ENCODE measurements around the gene GGPS1. TPM values are rescaled to one million over a fixed set of nuclear protein-coding genes. Genes with fewer than 3 reads are reported as not detected.

Gene GGPS1
- total and polyA plus RNA-seq, 11 donors, result 16.4 to 40.2 (median 29.7) TPM

GRCh38 chr1:235287208-235287882 is 41.0 kb upstream of the GGPS1 start:
- intact Hi-C loops (cut with DNase I), result no loop called here
- Histone ChIP-seq H3K4me1 (peaks cover 0 to 53% (median 15%) of the 10 kb centered on the region in 12 donors), H3K36me3 (no peaks in the 10 kb centered on the region), H3K27ac (no peak overlapping the region), H3K4me3 (no peak overlapping the region), H3K27me3 (no peaks in the 10 kb centered on the region), H3K9me3 (no peaks in the 10 kb centered on the region)
- TF ChIP-seq POLR2A (IDR thresholded peaks at IDR 0.05) (no peak), CTCF (IDR thresholded peaks at IDR 0.05) (no peak)
- WGBS, 4 donors, result 83 to 90% (median 87%) methylated on average over 4 of the region's 4 CpGs
- no peak for ATAC-seq
- DNase-seq, result no peak

- Histone ChIP-seq H3K27me3 (no peaks in the 10 kb centered on the region), H3K36me3 (no peaks in the 10 kb centered on the region), H3K4me1 (peaks cover 0 to 50% (median 14%) of the 10 kb centered on the region in 12 donors), H3K27ac (no peak overlapping the region), H3K9me3 (no peaks in the 10 kb centered on the region), H3K4me3 (no peak overlapping the region)
- intact Hi-C loops (cut with DNase I), result no loop called here
- WGBS, 4 donors, result 85 to 88% (median 86%) methylated on average over 12 of the region's 12 CpGs
- no peak for DNase-seq
- no peak for ATAC-seq
- TF ChIP-seq POLR2A (IDR thresholded peaks at IDR 0.05) (no peak), CTCF (IDR thresholded peaks at IDR 0.05) (no peak)
Observed at GRCh38 chr1:235289859-235290739, 38.3 kb upstream of the GGPS1 start.

- Histone ChIP-seq H3K4me3 (no peak overlapping the region), H3K36me3 (no peaks in the 10 kb centered on the region), H3K9me3 (peaks cover 0 to 2% (median 0%) of the 10 kb centered on the region in 12 donors), H3K27me3 (no peaks in the 10 kb centered on the region), H3K27ac (no peak overlapping the region), H3K4me1 (peaks cover 0 to 43% (median 12%) of the 10 kb centered on the region in 12 donors)
- intact Hi-C loops (cut with DNase I), result no loop called here
- DNase-seq, result no peak
- 91 to 97% (median 91%) methylated on average over 12 of the region's 12 CpGs for WGBS, 4 donors
- TF ChIP-seq POLR2A (IDR thresholded peaks at IDR 0.05) (no peak), CTCF (IDR thresholded peaks at IDR 0.05) (no peak)
- ATAC-seq, result no peak
Observed at GRCh38 chr1:235290740-235291502, 37.4 kb upstream of the GGPS1 start.

All from heart left ventricle (tissue), 16 donors.